Stimulated activated CD4-positive, alpha-beta T cell treated with anti-CD3 and anti-CD28 coated beads, Interleukin-2, amount 100 ng/mL, for 48 hours (primary cell): Measurements from ENCODE around the gene FAM228A.

Source experiments
- DNase-seq, 2 donors: peaks; one replicate each; pipeline ENCODE4 v3.0.0-alpha.2; 2020

The FAM228A gene

DNA sequence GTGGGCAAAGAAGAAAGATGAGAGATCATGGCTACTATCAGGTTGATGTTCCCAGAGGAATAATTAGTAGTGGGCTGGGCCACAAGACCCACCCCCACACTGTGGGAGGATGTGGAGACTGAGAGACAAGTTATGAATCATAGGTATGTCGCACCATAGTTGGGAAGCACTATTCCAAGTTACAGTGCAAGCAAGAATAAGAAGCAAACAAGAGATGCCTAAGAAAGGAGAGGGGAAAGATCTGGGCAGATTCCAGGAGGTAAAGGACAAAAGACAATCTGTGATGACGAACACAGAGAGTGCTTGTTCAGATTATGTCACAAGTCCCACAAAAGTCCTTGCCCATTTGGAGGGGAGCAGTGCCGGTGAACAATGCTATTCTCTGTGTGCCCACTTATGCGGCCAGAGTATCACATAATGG lies 56.6 kb downstream of the FAM228A start:
- no peak for DNase-seq

DNA sequence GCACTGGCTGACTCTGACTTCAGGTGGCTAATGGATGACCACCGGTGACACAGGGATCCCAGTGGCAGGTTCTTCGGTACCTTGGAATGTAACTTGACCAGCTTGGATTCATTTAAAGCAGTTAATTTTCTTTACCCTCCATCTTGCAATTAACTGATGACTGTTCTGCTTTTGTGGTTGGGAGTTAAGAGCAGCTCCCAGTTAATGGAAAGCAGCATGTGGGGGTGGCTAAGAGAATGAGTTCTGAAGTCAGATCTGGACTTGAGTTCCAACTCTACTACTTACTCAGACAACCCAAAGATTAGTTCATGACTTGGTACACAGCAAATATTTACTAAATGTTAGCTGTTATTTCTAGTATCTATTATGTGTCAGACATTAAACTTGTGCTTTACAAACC lies 58.5 kb downstream of the FAM228A start:
- no peak for DNase-seq

DNA sequence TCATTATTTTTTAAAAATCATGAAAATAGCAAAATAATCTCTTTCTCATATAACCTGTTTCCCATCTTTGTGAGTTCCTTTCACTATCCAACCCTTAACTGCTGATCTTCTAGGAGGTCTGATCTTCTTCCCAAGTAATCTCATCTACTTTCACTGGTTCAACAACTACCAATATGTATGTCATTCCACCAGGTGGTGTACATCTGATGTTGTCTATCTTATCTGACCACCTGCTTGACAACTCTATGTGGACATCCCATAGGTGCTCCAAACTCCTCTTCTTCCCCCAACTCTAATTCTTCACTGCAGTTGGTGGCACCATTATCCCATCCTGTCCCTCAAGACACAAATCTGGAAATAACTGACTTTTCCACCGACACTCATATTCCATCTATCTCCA lies 62.5 kb downstream of the FAM228A start:
- DNase-seq, result no peak

DNA sequence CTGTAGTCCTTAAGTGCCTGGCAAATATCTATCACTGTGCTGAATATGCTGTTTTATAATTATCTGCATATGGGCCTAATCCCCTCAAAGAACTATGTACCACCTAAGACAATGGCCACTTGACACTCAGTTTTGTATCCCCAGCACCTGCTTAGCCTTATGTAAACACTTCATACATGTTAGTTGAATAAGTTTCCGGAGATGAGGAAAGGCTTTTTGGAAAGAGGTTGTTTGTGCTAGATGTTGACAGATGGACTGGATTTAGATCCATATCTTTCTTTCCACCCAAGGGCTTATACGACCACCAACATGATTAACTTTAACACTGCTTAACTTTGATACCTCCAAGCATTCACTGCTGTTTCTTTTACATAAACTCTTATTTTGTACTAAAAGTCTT lies 63.3 kb downstream of the FAM228A start:
- no peak for DNase-seq

DNA sequence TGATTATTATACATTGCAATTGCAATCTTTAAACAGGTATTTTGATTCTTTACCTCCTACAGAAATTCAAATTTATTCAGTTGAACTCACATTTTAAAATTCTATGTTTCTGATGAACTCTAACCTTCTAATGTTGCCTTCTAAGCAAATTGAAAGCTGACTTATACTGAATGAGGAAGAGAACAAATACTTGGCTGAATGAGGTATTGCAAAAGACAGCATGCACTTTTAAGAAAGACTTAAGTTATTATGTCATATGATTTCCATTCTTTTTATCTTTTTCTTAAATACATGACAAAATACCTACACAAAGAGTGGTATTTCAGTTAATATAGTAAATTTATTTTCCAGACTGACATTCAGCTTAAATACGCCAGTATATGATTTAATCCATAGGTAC lies 64.7 kb downstream of the FAM228A start:
- DNase-seq, result no peak
